HUES64 (cell line): ENCODE measurements around the gene ADAM30.

Experiments
- H3K27ac ChIP-seq: 2 replicates; pipeline ENCODE4 v1.7.0; 2013; ENCODE audit warnings: low read depth, low read length, inconsistent platforms
- H3K27me3 ChIP-seq: 2 replicates; pipeline ENCODE4 v1.6.1; 2013; ENCODE audit warnings: mild to moderate bottlenecking, low read length; ENCODE audit not compliant: insufficient read depth
- H3K36me3 ChIP-seq: 2 replicates; pipeline ENCODE4 v1.6.1; 2013; ENCODE audit warnings: mild to moderate bottlenecking, low read length; ENCODE audit not compliant: insufficient read depth
- H3K4me1 ChIP-seq: 2 replicates; pipeline ENCODE4 v1.6.1; 2013; ENCODE audit warnings: mild to moderate bottlenecking, low read length, moderate library complexity; ENCODE audit not compliant: insufficient read depth
- H3K4me3 ChIP-seq: 2 replicates; pipeline ENCODE4 v1.5.1; 2013; ENCODE audit warnings: mild to moderate bottlenecking, low read length, moderate library complexity
- H3K9ac ChIP-seq: 2 replicates; pipeline ENCODE4 v1.6.1; 2013; ENCODE audit warnings: mild to moderate bottlenecking, low read depth, low read length
- H3K9me3 ChIP-seq: 2 replicates; pipeline ENCODE4 v1.6.1; 2013; ENCODE audit warnings: low read depth, low read length; ENCODE audit not compliant: insufficient read depth
- WGBS: fragments of 150-250, 120-280 bp; methylation state at CpG from one replicate; pipeline ENCODE4 v1.1.7; 2013; ENCODE audit warnings: missing lambda C conversion rate; 5-methylcytosine and 5-hydroxymethylcytosine counted together

ADAM30 gene

DNA sequence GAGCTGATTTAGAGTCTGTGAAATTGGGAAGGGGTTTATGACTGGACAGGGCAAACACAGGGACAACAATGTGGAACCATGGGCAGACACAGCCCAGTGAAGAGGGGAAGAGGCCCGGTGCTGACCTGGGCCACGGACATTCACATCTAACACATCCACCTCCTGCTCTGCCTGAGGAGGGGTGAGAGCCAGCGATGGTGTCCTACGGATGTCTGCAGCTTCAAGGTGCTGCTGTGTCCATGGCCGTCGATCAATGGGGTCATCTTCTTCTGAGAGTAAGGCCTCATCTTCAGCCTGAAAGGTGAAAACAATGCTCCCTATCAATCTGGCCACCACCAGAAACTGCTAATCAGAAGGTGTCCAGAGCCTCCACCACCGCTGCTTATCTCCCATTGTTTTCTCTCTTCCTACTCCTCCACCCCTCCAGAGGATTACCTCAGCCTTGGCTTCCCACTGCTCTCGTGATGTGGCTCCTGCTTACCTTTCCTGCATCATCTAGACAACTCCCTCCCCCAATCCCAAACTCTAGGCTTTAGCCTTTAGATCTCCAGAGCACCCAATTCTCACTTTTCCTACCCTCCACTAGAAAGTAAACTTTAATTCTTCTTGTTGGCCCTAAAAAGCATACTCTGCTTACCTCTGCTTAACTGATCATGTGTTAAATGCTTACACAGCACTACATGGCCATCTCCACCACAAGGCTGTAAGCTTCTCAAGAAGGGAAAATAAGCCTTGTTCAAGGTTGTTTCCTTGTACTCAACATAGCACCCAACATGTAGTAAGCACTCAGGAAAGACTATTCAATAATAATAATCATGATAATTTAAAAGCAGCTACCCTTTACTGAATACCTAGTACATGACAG lies 24.0 kb upstream of the ADAM30 start:
- H3K27me3 ChIP-seq: no peaks in the 10 kb centered on the region
- no peak overlapping the region for H3K4me3 ChIP-seq
- no peak overlapping the region for H3K27ac ChIP-seq
- H3K9ac ChIP-seq: no peak overlapping the region
- 89% methylated on average over 8 of the region's 8 CpGs for WGBS
- no peaks in the 10 kb centered on the region for H3K9me3 ChIP-seq
- H3K36me3 ChIP-seq: peaks cover 96% of the 10 kb centered on the region
- no peaks in the 10 kb centered on the region for H3K4me1 ChIP-seq

DNA sequence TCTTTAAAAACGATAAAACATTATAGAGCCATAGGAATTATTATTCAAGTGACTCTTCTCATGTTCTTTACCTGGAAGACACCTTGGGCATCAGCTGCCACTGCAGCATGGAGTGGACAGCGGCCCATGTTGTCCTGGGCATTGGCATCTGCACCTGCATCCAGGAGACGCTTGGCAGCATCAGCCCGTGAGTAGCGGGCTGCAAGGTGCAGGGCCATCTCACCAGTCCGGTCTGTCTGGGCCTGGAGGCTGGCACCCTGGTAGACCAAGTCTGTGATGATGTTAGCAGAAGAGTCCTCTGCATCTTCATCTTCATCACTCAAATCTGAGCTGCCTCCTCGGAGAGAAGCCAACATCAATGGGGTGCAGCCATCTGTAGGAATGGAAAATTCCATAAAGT lies 22.9 kb upstream of the ADAM30 start:
- H3K36me3 ChIP-seq: peaks cover 96% of the 10 kb centered on the region
- H3K27ac ChIP-seq: no peak overlapping the region
- no peaks in the 10 kb centered on the region for H3K9me3 ChIP-seq
- 97% methylated on average over 7 of the region's 7 CpGs for WGBS
- no peaks in the 10 kb centered on the region for H3K4me1 ChIP-seq
- no peak overlapping the region for H3K9ac ChIP-seq
- H3K4me3 ChIP-seq: no peak overlapping the region
- no peaks in the 10 kb centered on the region for H3K27me3 ChIP-seq

DNA sequence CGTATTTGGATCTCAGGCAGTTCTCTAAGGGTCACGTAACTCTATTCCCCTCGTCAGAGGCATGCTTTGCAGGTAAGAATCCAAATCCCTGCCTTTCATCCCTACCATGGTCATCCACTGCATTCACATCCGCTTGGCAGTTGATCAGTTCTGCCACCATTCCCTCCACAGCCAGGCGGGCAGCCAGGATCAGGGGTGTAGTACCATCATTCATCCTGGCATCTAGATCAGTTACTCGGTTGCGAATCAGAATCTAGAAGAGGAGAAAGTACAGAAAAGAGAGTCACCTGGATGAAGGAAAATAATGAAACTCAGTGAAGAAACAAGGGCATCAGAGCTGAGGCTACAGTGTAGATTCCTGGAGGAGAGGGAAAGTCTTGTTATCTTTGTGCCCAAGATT lies 22.0 kb upstream of the ADAM30 start:
- 95% methylated on average over 7 of the region's 7 CpGs for WGBS

DNA sequence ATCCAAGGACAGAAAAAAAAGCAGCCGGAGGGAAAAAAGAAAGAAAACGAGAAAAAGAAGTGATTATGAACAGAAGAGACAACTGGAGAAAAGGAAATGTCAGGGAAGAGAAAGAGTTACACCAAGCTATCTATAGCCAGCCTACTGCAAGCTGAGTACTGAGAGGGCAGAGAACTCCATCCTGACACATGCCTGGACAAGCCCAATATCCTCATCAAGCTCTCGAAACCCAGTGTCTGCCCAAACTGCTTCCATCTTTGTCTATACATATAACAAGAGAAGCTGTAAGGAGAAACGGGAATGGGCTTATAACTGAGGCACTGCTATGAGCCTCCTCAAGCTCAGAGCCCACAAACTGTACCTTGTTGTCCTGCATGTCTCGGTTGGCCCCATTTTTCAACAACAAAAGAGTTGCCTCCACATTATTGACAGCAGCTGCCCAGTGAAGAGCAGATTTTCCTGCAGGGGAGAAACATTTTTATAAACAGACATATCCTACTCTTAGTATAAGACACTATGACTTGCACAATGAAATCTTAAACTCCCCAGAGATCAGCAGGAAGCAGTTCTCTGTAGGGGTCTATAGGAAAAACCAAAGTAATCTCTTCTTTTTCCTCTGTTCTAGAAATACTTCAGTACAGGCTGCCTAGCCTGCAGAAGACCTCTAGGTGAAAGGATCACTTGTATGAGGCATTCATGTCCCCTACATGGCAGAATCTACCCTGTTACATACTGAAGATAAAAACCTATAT lies 21.2 kb upstream of the ADAM30 start:
- Histone ChIP-seq H3K27ac (no peak overlapping the region), H3K4me1 (no peaks in the 10 kb centered on the region), H3K27me3 (no peaks in the 10 kb centered on the region), H3K9ac (no peak overlapping the region), H3K9me3 (no peaks in the 10 kb centered on the region), H3K4me3 (no peak overlapping the region), H3K36me3 (peaks cover 84% of the 10 kb centered on the region)
- 96% methylated on average over 5 of the region's 5 CpGs for WGBS

More for the DNA sequence above, 22.0 kb upstream of the ADAM30 start:
- Histone ChIP-seq H3K4me3 (no peak overlapping the region), H3K36me3 (peaks cover 92% of the 10 kb centered on the region), H3K9ac (no peak overlapping the region), H3K9me3 (no peaks in the 10 kb centered on the region), H3K27ac (no peak overlapping the region), H3K4me1 (no peaks in the 10 kb centered on the region), H3K27me3 (no peaks in the 10 kb centered on the region)

DNA sequence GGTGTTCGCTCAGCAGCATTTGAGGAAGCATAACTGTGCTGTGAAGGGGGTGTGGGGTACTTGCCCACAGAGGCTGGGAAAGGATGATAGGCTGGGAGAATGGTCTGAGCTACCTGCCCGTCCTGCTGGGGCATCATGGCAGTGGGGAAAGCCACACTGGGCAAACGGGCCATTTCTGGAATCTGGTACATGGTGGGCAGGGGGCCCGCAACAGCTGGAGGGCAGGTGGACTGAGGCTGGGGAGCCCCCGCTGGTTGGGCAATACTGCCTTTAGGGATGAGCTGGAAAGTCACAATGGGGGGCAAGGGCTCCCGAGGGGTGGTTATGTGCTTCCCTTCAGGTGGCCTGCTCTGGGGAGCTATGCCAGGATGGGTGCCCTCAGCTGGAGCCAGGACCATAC lies 19.2 kb upstream of the ADAM30 start:
- Histone ChIP-seq H3K9me3 (no peaks in the 10 kb centered on the region), H3K4me3 (no peak overlapping the region), H3K4me1 (0 out of 2 replicates have a peak, but pooled peaks cover under 1% of the 10 kb centered on the region), H3K27ac (no peak overlapping the region), H3K36me3 (peaks cover 64% of the 10 kb centered on the region), H3K9ac (no peak overlapping the region), H3K27me3 (no peaks in the 10 kb centered on the region)
- WGBS: 95% methylated on average over 6 of the region's 6 CpGs

DNA sequence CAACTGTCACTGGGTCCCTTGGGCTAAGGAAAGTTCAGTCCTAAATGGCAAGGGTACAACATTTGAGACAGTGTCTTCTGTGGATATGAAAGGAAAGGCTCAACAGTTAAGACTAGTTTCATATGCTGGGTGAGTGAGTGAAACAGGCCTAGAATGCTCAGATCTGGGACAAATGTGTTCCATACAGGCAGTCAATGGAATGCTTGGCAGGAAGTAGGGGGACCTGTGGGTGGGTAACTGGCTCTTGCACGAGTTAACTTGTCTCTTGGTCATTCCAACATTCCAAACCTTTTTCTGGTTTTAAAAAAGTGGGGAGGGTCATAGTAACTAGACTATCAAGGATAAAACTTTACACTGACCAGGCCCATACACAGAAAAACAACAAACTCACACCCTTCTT lies 17.8 kb upstream of the ADAM30 start:
- no CpG with 5 or more reads among the region's 1 CpG for WGBS
- no peak overlapping the region for H3K9ac ChIP-seq
- no peak overlapping the region for H3K27ac ChIP-seq
- no peak overlapping the region for H3K4me3 ChIP-seq
- H3K27me3 ChIP-seq: no peaks in the 10 kb centered on the region
- no peaks in the 10 kb centered on the region for H3K9me3 ChIP-seq
- peaks cover 51% of the 10 kb centered on the region for H3K36me3 ChIP-seq
- H3K4me1 ChIP-seq: 0 out of 2 replicates have a peak, but pooled peaks cover 9% of the 10 kb centered on the region

DNA sequence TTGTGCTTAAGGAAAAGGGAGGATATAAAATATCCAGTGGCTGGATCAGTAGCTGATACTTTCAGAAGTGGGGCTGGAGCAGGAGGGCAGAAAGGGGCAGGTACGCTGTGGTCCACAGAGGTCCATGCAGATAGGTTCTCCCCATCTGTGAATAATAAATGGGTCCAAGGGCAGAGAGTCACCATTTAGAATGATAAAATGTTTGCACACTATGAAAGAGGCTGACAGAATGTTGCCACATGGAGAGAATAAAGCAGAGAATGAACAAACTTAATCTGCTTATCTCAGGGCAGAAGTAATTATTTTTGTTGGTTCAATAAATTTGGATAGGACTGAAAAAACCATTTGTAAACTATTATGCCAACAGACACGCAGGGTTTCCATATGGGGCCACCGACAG lies 16.6 kb upstream of the ADAM30 start:
- H3K4me3 ChIP-seq: no peak overlapping the region
- H3K4me1 ChIP-seq: 0 out of 2 replicates have a peak, but pooled peaks cover 9% of the 10 kb centered on the region
- H3K36me3 ChIP-seq: peaks cover 40% of the 10 kb centered on the region
- no peaks in the 10 kb centered on the region for H3K27me3 ChIP-seq
- no peaks in the 10 kb centered on the region for H3K9me3 ChIP-seq
- H3K27ac ChIP-seq: no peak overlapping the region
- no peak overlapping the region for H3K9ac ChIP-seq
- WGBS: 99% methylated on average over 3 of the region's 3 CpGs

DNA sequence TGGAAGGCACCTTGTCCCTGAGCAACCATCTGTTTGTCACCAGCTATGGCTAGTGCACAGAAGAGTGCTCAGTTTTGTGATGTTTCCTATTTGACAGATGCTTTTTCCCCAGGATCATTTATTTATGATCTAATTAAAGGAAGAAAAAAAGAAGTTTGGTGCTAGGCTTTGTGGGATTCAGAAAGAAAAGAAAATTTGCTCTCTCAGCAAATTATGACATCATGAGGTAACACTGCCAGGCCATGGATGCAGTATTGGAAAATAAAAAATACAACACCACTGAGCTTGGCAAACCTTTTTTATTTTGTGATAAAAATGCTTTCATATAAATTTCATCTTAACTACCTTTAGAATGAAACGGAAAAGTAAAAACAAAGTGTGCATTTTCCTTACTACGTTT lies 15.5 kb upstream of the ADAM30 start:
- H3K9me3 ChIP-seq: no peaks in the 10 kb centered on the region
- H3K9ac ChIP-seq: no peak overlapping the region
- WGBS: no CpG with 5 or more reads among the region's 2 CpGs
- H3K4me3 ChIP-seq: no peak overlapping the region
- H3K4me1 ChIP-seq: 0 out of 2 replicates have a peak, but pooled peaks cover 9% of the 10 kb centered on the region
- H3K36me3 ChIP-seq: peaks cover 29% of the 10 kb centered on the region
- H3K27ac ChIP-seq: no peak overlapping the region
- H3K27me3 ChIP-seq: no peaks in the 10 kb centered on the region

DNA sequence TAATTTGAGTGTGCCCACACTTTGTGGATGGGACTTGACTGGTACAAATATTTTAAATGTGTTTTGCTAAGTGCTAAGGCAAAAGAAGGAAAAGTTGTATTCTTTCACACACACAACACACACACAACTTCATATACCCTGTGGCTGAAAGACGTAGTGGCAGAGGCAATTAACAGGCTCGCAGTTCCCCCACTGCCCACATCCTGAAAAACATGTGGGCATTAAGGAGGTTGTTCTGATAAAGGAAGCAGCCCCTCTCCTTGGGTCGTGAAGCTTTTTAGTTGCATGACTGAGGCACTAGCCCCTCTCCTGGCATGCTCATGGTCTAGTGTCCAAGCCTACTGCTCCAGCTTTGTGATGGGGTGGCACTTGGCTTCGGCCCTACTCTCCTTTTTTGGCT lies 14.3 kb upstream of the ADAM30 start:
- Histone ChIP-seq H3K4me3 (no peak overlapping the region), H3K4me1 (0 out of 2 replicates have a peak, but pooled peaks cover 9% of the 10 kb centered on the region), H3K36me3 (peaks cover 18% of the 10 kb centered on the region), H3K27me3 (no peaks in the 10 kb centered on the region), H3K9ac (no peak overlapping the region), H3K27ac (no peak overlapping the region), H3K9me3 (no peaks in the 10 kb centered on the region)
- 76% methylated on average over 4 of the region's 4 CpGs for WGBS

DNA sequence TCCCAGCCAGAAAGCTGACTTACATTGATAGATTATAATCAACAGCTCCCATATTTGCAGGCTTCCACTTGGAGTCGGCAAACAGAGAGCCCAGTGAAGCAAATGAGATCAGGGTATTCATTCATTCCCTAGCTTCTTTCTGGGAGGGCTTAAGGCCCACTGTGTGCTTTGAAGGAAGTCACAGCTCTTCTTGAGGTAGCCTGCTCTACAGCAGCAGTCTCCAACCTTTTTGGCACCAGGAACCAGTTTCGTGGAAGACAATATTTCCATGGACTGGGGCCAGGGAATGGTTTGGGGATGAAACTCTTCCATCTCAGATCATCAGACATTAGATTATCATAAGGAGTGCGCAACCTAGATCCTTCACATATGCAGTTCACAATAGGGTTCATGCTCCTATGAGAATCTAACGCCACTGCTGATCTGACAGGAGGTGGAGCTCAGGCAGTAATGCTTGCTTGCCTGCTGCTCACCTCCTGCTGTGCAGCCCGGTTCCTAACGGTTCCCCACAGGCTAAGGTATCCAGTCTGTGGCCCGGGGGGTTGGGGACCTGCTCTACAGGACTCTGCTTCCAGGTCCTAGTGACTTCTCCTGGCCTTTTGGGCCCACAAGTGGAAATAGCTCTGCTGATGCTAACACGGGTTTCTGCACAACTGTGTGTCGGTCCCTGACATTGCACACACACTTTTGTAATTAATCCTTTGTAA lies 13.7 kb upstream of the ADAM30 start:
- H3K4me3 ChIP-seq: no peak overlapping the region
- H3K9ac ChIP-seq: no peak overlapping the region
- H3K9me3 ChIP-seq: no peaks in the 10 kb centered on the region
- H3K27ac ChIP-seq: no peak overlapping the region
- WGBS: 60% methylated on average over 9 of the region's 9 CpGs
- peaks cover 12% of the 10 kb centered on the region for H3K36me3 ChIP-seq
- 0 out of 2 replicates have a peak, but pooled peaks cover 9% of the 10 kb centered on the region for H3K4me1 ChIP-seq
- H3K27me3 ChIP-seq: no peaks in the 10 kb centered on the region

DNA sequence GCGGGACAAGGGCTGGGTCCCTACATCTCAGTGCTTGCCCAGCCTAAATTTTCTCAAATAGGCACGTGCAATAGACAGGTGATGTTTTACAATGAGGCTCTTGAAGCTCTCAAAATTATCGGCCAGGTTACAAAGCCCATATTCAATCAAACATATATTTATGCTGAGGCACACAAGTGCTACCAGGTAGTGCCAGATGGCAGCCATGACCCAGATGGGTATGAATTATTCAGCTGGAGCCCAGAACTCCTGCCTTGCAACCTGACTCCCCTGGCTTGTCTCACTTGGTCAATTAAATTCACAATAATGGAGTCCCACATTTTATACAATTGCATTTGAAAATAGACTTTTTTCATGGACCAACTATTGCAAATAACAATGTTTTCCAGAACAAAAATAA lies 12.3 kb upstream of the ADAM30 start:
- Histone ChIP-seq H3K9me3 (no peaks in the 10 kb centered on the region), H3K27ac (no peak overlapping the region), H3K4me1 (0 out of 2 replicates have a peak, but pooled peaks cover 9% of the 10 kb centered on the region), H3K9ac (no peak overlapping the region), H3K4me3 (no peak overlapping the region), H3K36me3 (no peaks in the 10 kb centered on the region), H3K27me3 (no peaks in the 10 kb centered on the region)
- 90% methylated on average over 3 of the region's 3 CpGs for WGBS
